ENCODE results near the gene AAK1. TPM values are rescaled to one million over a fixed set of nuclear protein-coding genes. Genes with fewer than 3 reads are reported as not detected.
"Not testable (repeated sequence)": the region's sequence is repeated elsewhere in the genome, so short reads cannot be mapped to it uniquely, and the experiment has no call there.

Gene AAK1
- total RNA-seq, 4 donors from 2014 or later = 44.3 to 85.0 (median 60.3) TPM

DNA sequence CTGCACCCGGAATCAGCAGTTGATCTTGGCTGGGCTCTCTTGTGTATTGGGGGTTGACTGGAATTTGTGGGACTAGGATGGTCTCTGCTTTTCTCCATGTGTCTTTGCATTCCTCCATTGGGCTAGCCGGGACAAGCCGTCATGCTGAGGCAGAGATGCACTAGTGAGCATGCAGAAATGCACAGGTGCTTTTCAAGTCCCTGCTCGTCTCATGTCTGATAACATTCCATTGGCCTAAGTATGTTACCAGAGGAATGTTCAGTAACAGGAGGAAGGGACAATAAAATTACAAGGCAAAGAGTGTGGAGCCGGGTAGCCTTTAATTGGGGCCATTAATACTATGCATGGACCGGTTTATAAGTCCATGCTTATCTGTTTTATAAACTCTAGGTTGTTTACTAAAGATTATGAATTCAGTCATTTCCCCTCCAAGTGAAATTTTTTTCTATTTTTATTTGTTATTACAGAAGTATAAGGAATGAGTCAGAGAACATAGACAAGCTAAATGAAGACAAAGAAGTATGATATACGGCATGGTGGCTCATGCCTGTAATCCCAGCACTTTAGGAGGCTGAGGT is 24.4 kb upstream of the AAK1 start:
- Histone ChIP-seq H3K9me3 (peaks cover 0 to 3% (median 0%) of the 10 kb centered on the region in 4 donors), H3K27ac (no peak overlapping the region), H3K4me3 (no peak overlapping the region), H3K36me3 (no peaks in the 10 kb centered on the region), H3K27me3 (no peaks in the 10 kb centered on the region), H3K4me1 (no peaks in the 10 kb centered on the region)
- TF ChIP-seq, protein P1, sequence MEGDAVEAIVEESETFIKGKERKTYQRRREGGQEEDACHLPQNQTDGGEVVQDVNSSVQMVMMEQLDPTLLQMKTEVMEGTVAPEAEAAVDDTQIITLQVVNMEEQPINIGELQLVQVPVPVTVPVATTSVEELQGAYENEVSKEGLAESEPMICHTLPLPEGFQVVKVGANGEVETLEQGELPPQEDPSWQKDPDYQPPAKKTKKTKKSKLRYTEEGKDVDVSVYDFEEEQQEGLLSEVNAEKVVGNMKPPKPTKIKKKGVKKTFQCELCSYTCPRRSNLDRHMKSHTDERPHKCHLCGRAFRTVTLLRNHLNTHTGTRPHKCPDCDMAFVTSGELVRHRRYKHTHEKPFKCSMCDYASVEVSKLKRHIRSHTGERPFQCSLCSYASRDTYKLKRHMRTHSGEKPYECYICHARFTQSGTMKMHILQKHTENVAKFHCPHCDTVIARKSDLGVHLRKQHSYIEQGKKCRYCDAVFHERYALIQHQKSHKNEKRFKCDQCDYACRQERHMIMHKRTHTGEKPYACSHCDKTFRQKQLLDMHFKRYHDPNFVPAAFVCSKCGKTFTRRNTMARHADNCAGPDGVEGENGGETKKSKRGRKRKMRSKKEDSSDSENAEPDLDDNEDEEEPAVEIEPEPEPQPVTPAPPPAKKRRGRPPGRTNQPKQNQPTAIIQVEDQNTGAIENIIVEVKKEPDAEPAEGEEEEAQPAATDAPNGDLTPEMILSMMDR (IDR thresholded peaks at IDR 0.05) = no peak
- TF ChIP-seq POLR2A (IDR thresholded peaks at IDR 0.05) = no peak
- DNase-seq = no peak

DNA sequence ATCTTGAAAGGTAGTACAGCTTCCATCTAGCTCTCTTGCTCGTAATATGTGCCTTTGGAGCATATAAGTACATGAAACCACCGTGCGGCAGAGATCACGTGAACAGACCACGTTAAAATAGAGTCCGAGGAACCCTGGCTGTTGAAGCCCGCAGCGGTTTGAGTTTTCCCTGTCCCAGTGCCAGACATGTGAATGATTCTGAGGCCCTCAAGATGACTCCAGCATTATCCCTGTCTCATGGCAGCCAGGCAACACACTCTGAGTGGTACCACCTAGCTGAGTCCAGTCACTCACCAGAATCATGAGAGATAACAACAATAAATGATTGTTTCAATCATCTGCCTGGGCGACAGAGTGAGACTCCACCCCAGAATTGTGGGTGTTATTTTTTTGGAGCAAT is 21.6 kb upstream of the AAK1 start:
- no peak for TF ChIP-seq POLR2A (IDR thresholded peaks at IDR 0.05)
- TF ChIP-seq, protein P1 (IDR thresholded peaks at IDR 0.05) = no peak
- DNase-seq = no peak
- Histone ChIP-seq H3K27ac (no peak overlapping the region), H3K36me3 (no peaks in the 10 kb centered on the region), H3K9me3 (peaks cover 0 to 3% (median 0%) of the 10 kb centered on the region in 4 donors), H3K27me3 (no peaks in the 10 kb centered on the region), H3K4me3 (no peak overlapping the region), H3K4me1 (no peaks in the 10 kb centered on the region)

DNA sequence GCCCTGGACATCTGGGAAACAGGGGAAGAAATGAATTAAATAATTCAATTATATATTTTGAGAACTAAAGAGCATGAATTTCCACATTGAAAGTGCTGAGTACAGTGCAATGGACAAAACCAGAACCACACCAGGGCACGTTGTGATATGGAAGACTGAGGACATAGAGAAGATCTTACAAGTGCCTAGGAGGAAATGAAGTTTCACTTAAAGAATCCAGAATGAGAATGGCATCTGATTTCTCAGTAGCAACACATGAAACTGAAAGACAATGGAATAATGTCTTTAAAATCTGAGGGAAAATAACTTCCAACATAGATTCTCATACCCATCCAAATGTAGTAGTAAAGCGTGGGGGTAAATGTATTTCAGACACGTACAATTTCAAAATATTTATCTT is 20.3 kb upstream of the AAK1 start:
- H3K9me3 ChIP-seq = peaks cover 0 to 3% (median 0%) of the 10 kb centered on the region in 4 donors
- no peaks in the 10 kb centered on the region for H3K4me1 ChIP-seq
- TF ChIP-seq, protein P1 (IDR thresholded peaks at IDR 0.05) = no peak
- no peak for TF ChIP-seq POLR2A (IDR thresholded peaks at IDR 0.05)
- no peaks in the 10 kb centered on the region for H3K36me3 ChIP-seq
- no peak overlapping the region for H3K27ac ChIP-seq
- no peak for DNase-seq
- no peaks in the 10 kb centered on the region for H3K27me3 ChIP-seq
- H3K4me3 ChIP-seq = no peak overlapping the region

DNA sequence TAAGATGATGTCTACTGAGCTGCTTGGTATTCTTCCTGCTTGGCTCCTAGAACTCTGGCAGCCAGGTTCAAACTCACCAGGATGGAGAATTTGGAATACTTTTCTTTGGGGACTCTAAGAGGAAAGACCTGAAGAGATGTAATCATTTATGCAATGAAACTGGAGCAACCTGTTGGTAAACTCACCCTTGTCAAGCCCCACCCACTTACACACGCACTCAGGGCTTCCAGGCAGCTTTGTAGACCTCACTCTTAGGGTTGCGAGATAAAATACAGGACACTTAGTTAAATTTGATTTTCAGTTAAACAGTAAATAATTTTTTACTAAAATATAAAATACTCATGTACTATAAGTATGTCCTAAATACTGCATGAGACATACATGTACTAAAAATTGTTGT is 19.0 kb upstream of the AAK1 start:
- not testable (repeated sequence) for H3K9me3 ChIP-seq, H3K36me3 ChIP-seq, H3K27me3 ChIP-seq, H3K4me1 ChIP-seq, H3K4me3 ChIP-seq, DNase-seq, H3K27ac ChIP-seq

DNA sequence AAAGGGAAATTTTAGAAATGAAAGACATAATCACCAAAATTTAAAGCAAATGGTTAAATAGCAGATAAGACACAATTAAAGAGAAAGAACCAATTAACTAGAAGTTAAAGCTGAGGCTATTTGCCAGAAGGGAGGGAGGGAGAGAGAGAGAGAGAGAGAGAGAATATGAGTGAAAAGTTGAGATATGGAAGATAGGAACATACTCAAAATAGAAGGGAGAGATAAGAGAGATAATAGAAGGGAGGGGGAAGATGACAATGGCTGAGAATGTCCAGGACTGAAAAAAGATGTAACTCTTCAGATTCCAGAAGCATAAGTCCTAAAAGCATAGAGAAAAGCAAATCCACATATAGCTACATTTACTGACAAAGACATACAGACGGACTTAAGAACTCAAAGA is 17.1 kb upstream of the AAK1 start:
- H3K36me3 ChIP-seq = no peaks in the 10 kb centered on the region
- no peak overlapping the region for H3K4me3 ChIP-seq
- no peak overlapping the region for H3K27ac ChIP-seq
- TF ChIP-seq POLR2A (IDR thresholded peaks at IDR 0.05) = no peak
- TF ChIP-seq, protein P1 (IDR thresholded peaks at IDR 0.05) = no peak
- H3K27me3 ChIP-seq = no peaks in the 10 kb centered on the region
- peaks cover 0 to 3% (median 0%) of the 10 kb centered on the region in 4 donors for H3K9me3 ChIP-seq
- DNase-seq = no peak
- no peaks in the 10 kb centered on the region for H3K4me1 ChIP-seq

DNA sequence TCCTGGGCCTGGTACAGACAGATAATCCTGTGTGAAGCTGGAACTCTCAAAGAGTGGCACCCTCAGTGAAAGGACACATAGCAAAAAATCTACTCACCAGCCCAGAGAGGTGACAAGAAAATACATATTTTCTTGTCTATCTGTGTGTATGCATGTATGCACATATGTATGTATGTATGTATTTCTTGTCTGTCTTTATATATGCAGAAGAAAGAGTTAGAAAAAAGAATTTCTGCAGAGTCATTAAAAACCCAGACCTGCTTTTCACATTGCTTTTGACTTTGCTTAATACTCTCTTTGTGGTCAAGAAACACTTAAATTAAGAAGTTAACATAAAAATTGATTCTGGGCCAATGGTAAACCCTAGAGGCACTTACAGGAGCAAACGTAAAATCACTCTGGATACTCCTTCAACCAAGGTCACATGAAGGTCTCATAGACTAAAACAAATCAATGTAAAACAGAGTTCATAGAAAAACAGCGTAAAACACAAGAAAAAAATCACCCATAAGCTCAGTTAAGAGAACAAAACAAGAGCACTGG is 16.5 kb upstream of the AAK1 start:
- no peaks in the 10 kb centered on the region for H3K27me3 ChIP-seq
- TF ChIP-seq, protein P1 (IDR thresholded peaks at IDR 0.05) = no peak
- TF ChIP-seq POLR2A (IDR thresholded peaks at IDR 0.05) = no peak
- H3K36me3 ChIP-seq = no peaks in the 10 kb centered on the region
- H3K4me1 ChIP-seq = no peaks in the 10 kb centered on the region
- no peak overlapping the region for H3K4me3 ChIP-seq
- peaks cover 0 to 3% (median 0%) of the 10 kb centered on the region in 4 donors for H3K9me3 ChIP-seq
- H3K27ac ChIP-seq = no peak overlapping the region
- DNase-seq = no peak
